GM12878 (cell line): ENCODE data around the gene NFE2L1. TPM values are rescaled to one million over a fixed set of nuclear protein-coding genes. Genes with fewer than 3 reads are reported as not detected.

Experiments
- ATAC-seq: fragments of 200-7000 bp; cut with Tn5 transposase; 3 replicates; pipeline ENCODE4 v1.9.1; 2020; ENCODE audit warnings: mild to moderate bottlenecking, moderate library complexity
- BruUV-seq: library from RNA; stranded (reverse); fragments of 400-500 nt; replicated peaks from 2 replicates; lab custom pipeline; 2021; lab: Mats Ljungman, UMichigan
- CTCF ChIA-PET: fragments of 300-600 bp; sonication (Branson Sonifier 250); formaldehyde crosslinking; extraction: SDS; loops from one replicate; lab custom pipeline; 2021; ENCODE audit warnings: inconsistent platforms; lab: Yijun Ruan, JAX
- POLR2A ChIA-PET: fragments of 350-600 bp; formaldehyde crosslinking; extraction: SDS; loops from one replicate; lab custom pipeline; 2021; ENCODE audit warnings: inconsistent platforms; lab: Charles Lee
- RAD21 ChIA-PET: fragments of 300-600 bp; sonication (Branson Sonifier 250); formaldehyde crosslinking; loops from one replicate; lab custom pipeline; 2023; ENCODE audit warnings: antibody characterized with exemption; ENCODE audit not compliant: unreplicated experiment; lab: Charles Lee
- SMC1A ChIA-PET: fragments of 300-600 bp; sonication (Branson Sonifier 250); formaldehyde crosslinking; loops from one replicate; lab custom pipeline; 2023; ENCODE audit not compliant: unreplicated experiment, uncharacterized antibody; lab: Charles Lee
- DNase-seq: peaks from one replicate; pipeline ENCODE4 v3.0.0-alpha.2; 2011; ENCODE audit warnings: low read depth, low spot score
- FAIRE-seq: peaks from 3 replicates; lab custom pipeline; 2011; peaks lifted over from hg19 to GRCh38; lab: Jason Lieb, UNC
- H2AFZ ChIP-seq: 2 replicates; pipeline ENCODE4 v1.6.0; 2011; ENCODE audit warnings: low read depth, low read length, control low read depth; ENCODE audit not compliant: control insufficient read depth
- H3K27ac ChIP-seq: 2 replicates; pipeline ENCODE4 v1.5.1; 2011; ENCODE audit warnings: control low read depth; ENCODE audit not compliant: control insufficient read depth, insufficient read depth
- H3K27me3 ChIP-seq, 2 experiments: replicated peaks in 1 of 2; 2 replicates each; pipeline versions ENCODE4 v1.6.0 to v1.6.1; 2011; ENCODE audit warnings: low read length in 1 of 2; ENCODE audit not compliant: control insufficient read depth in 2 of 2, insufficient read depth in 2 of 2
- H3K36me3 ChIP-seq, 2 experiments: 2 replicates each; pipeline ENCODE4 v1.5.1; 2011; ENCODE audit warnings: low read length in 1 of 2; ENCODE audit not compliant: control insufficient read depth in 2 of 2, insufficient read depth in 2 of 2
- H3K4me1 ChIP-seq: 2 replicates; pipeline ENCODE4 v1.6.1; 2011; ENCODE audit warnings: mild to moderate bottlenecking, low read length, moderate library complexity, mixed read lengths; ENCODE audit not compliant: control insufficient read depth, insufficient read depth
- H3K4me2 ChIP-seq: 2 replicates; pipeline ENCODE4 v1.6.0; 2011; ENCODE audit warnings: control low read depth; ENCODE audit not compliant: control insufficient read depth, insufficient read depth
- H3K4me3 ChIP-seq: fragments of 200-600 bp; sonication (generic); 2 replicates; pipeline ENCODE4 v1.5.1; 2016
- H3K79me2 ChIP-seq: 2 replicates; pipeline ENCODE4 v1.6.0; 2011; ENCODE audit warnings: low read length; ENCODE audit not compliant: control insufficient read depth, insufficient read depth
- H3K9ac ChIP-seq: 2 replicates; pipeline ENCODE4 v1.8.0; 2011; ENCODE audit warnings: low read length, control low read depth, mixed read lengths; ENCODE audit not compliant: control insufficient read depth, insufficient read depth
- H3K9me3 ChIP-seq: replicated peaks from 3 replicates; pipeline ENCODE4 v1.5.1; 2011; ENCODE audit warnings: mild to moderate bottlenecking, low read length; ENCODE audit not compliant: control insufficient read depth, insufficient read depth
- H4K20me1 ChIP-seq: 2 replicates; pipeline ENCODE4 v1.6.0; 2011; ENCODE audit not compliant: control insufficient read depth, insufficient read depth
- NR2C1 ChIP-seq: fragments of 450-650 bp; IDR thresholded peaks from 2 replicates; pipeline ENCODE4 v1.6.1; 2017; ENCODE audit warnings: antibody characterized with exemption, mild to moderate bottlenecking, moderate library complexity
- RAD51 ChIP-seq: fragments of 450-650 bp; IDR thresholded peaks from 2 replicates; pipeline ENCODE4 v1.6.1; 2016; ENCODE audit warnings: moderate library complexity, mild to moderate bottlenecking, inconsistent platforms
- RUNX3 ChIP-seq: IDR thresholded peaks from 2 replicates; pipeline ENCODE4 v1.6.1; 2012; ENCODE audit warnings: low read length, inconsistent platforms
- SIX5 ChIP-seq: IDR thresholded peaks from 2 replicates; pipeline ENCODE4 v1.6.1; 2011; ENCODE audit warnings: mild to moderate bottlenecking, low read depth, low read length, moderate library complexity; ENCODE audit not compliant: severe bottlenecking
- USF2 ChIP-seq: IDR thresholded peaks from 2 replicates; pipeline ENCODE4 v1.6.1; 2011; ENCODE audit warnings: low read depth, low read length, improper control_type of control experiment, borderline replicate concordance
- ZNF592 ChIP-seq: fragments of 450-650 bp; IDR thresholded peaks from 2 replicates; pipeline ENCODE4 v1.6.1; 2017; ENCODE audit warnings: mild to moderate bottlenecking, moderate library complexity
- WGBS: methylation state at CpG from one replicate; pipeline ENCODE4 v1.1.6; 2016; ENCODE audit warnings: low lambda C conversion rate; ENCODE audit not compliant: insufficient replicate concordance, insufficient coverage; ENCODE audit errors: missing lambda C conversion rate; 5-methylcytosine and 5-hydroxymethylcytosine counted together
- in situ Hi-C: fragments of 300-500 bp; cut with MboI; formaldehyde crosslinking; loops from 9 replicates; pipeline ENCODE4 v1.14.3; 2018; ENCODE audit warnings: mixed read lengths
- intact Hi-C: fragments of 100-400 bp; cut with micrococcal nuclease; formaldehyde crosslinking; loops from one replicate; pipeline ENCODE4 v1.14.2; 2022; ENCODE audit not compliant: unreplicated experiment
- polyA plus RNA-seq, 11 experiments: library from polyadenylated mRNA; depleted of rRNA in 4 of 11; unstranded in 6 of 11; stranded (reverse) in 5 of 11; fragments of >200 nt; fragmentation: Nextera tagmentation in 4 of 11; fragmentation: Illumina TruSeq in 1 of 11; extraction: Ambion mirVana in 4 of 11; extraction: Trizol in 1 of 11; gene quantifications; 1 replicate in 1 of 11; 2 replicates in 10 of 11; pipeline versions ENCODE4 v1.2.1 to v1.2.3, GENCODE V29; 2011 to 2016; ENCODE audit warnings: inconsistent platforms in 2 of 11, missing spikeins in 2 of 11, low read depth in 1 of 11
- total RNA-seq, 4 experiments: library from RNA; depleted of rRNA in 3 of 4; stranded (reverse); fragments of >200 nt in 3 of 4; fragmentation: Illumina TruSeq in 1 of 4; extraction: Trizol in 1 of 4; gene quantifications; 2 replicates each; pipeline versions ENCODE4 v1.2.1 to v1.2.3, GENCODE V29; 2013 to 2021
- TF ChIP-seq, protein P1 (sequence below): fragments of 450-650 bp; IDR thresholded peaks from 2 replicates; pipeline ENCODE4 v1.6.1; 2016; ENCODE audit warnings: mild to moderate bottlenecking

Gene NFE2L1
- total and polyA plus RNA-seq, 10 of the 15 experiments (the other 5 are each of a cell fraction or from before 2014, with no cell fraction given): 3.8 to 104 (median 26.4) TPM

GRCh38 chr17:48022901-48023300, 25.3 kb upstream of the NFE2L1 start:
- Histone ChIP-seq H3K9ac (no peak overlapping the region), H4K20me1 (peaks cover 5% of the 10 kb centered on the region; the same call in 1 of the 2 replicates), H3K79me2 (no peaks in the 10 kb centered on the region), H3K27ac (no peak overlapping the region), H3K27me3 (no peaks in the 10 kb centered on the region; a peak in 2 of 4 replicates), H3K4me1 (peaks cover 34% of the 10 kb centered on the region), H2AFZ (no peak overlapping the region), H3K4me2 (no peak overlapping the region), H3K36me3 (no peaks in the 10 kb centered on the region), H3K4me3 (no peak overlapping the region), H3K9me3 (no peaks in the 10 kb centered on the region)
- no TSS peak for BruUV-seq
- ChIA-PET RAD21 (no interaction called here), CTCF (interaction anchor here (0.6 to 14.1 kb wide), 3 partner anchors 44 to 91 kb away, joined by 3 to 454 read pairs (median 419); partner anchors contain the start of genes PNPO and PRR15L), SMC1A (interaction anchor here (9.6 kb wide), 1 partner anchor 73 kb away, joined by 158 read pairs; no protein-coding TSS in a partner anchor), POLR2A (no interaction called here)
- ATAC-seq (no peak), FAIRE-seq (no peak), DNase-seq (no peak)
- TF ChIP-seq SIX5 (no peak), RAD51 (no peak), RUNX3 (no peak), ZNF592 (no peak), NR2C1 (no peak), USF2 (no peak)
- TF ChIP-seq, protein P1, sequence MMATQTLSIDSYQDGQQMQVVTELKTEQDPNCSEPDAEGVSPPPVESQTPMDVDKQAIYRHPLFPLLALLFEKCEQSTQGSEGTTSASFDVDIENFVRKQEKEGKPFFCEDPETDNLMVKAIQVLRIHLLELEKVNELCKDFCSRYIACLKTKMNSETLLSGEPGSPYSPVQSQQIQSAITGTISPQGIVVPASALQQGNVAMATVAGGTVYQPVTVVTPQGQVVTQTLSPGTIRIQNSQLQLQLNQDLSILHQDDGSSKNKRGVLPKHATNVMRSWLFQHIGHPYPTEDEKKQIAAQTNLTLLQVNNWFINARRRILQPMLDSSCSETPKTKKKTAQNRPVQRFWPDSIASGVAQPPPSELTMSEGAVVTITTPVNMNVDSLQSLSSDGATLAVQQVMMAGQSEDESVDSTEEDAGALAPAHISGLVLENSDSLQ: no peak
- WGBS: 58% methylated on average over 6 of the region's 6 CpGs
- intact Hi-C loops (no loop called here), in situ Hi-C loops (no loop called here)
